Activated naive CD8-positive, alpha-beta T cell treated with anti-CD3 and anti-CD28 coated beads, Interleukin-2, amount 50 U/mL, for 24 hours (primary cell): ENCODE measurements around the gene RAPGEF3.

ENCODE experiments used
- ATAC-seq: fragments of 150-1000 bp; cut with Tn5 transposase; one replicate; pipeline ENCODE4 v1.10.0; 2021
- DNase-seq: peaks from one replicate; pipeline ENCODE4 v3.0.0; 2021
- H3K27ac Mint-ChIP-seq: one replicate; pipeline ENCODE4 v1.8.0; 2021; ENCODE audit warnings: mild to moderate bottlenecking, mixed read lengths
- H3K27me3 Mint-ChIP-seq: one replicate; pipeline ENCODE4 v1.8.0; 2021; ENCODE audit warnings: mixed read lengths
- H3K36me3 Mint-ChIP-seq: one replicate; pipeline ENCODE4 v1.8.0; 2021; ENCODE audit warnings: low read depth, mixed read lengths
- H3K4me1 Mint-ChIP-seq: one replicate; pipeline ENCODE4 v1.8.0; 2021; ENCODE audit warnings: mixed read lengths
- H3K4me3 Mint-ChIP-seq: one replicate; pipeline ENCODE4 v1.8.0; 2021; ENCODE audit warnings: mild to moderate bottlenecking, moderate library complexity, mixed read lengths
- H3K9me3 Mint-ChIP-seq: one replicate; pipeline ENCODE4 v1.8.0; 2021; ENCODE audit warnings: mixed read lengths

The RAPGEF3 gene

GRCh38 chr12:47750229-47750798, 8.4 kb downstream of the RAPGEF3 start:
- no peaks in the 10 kb centered on the region for H3K9me3 Mint-ChIP-seq
- no peaks in the 10 kb centered on the region for H3K27me3 Mint-ChIP-seq
- ATAC-seq, result no peak
- no peaks in the 10 kb centered on the region for H3K36me3 Mint-ChIP-seq
- H3K4me3 Mint-ChIP-seq, result no peak overlapping the region
- DNase-seq, result no peak
- peaks cover 9% of the 10 kb centered on the region for H3K4me1 Mint-ChIP-seq
- H3K27ac Mint-ChIP-seq, result no peak overlapping the region

GRCh38 chr12:47748899-47749298, 9.8 kb downstream of the RAPGEF3 start:
- H3K4me3 Mint-ChIP-seq, result no peak overlapping the region
- no peak overlapping the region for H3K27ac Mint-ChIP-seq
- peaks cover 4% of the 10 kb centered on the region for H3K4me1 Mint-ChIP-seq
- ATAC-seq, result no peak
- peaks cover 4% of the 10 kb centered on the region for H3K27me3 Mint-ChIP-seq
- no peaks in the 10 kb centered on the region for H3K9me3 Mint-ChIP-seq
- DNase-seq, result no peak
- H3K36me3 Mint-ChIP-seq, result no peaks in the 10 kb centered on the region

GRCh38 chr12:47748507-47748828, 10.2 kb downstream of the RAPGEF3 start:
- no peak for ATAC-seq
- Mint-ChIP-seq H3K36me3 (no peaks in the 10 kb centered on the region), H3K4me1 (no peaks in the 10 kb centered on the region)

GRCh38 chr12:47747596-47748506, 10.8 kb downstream of the RAPGEF3 start:
- H3K4me1 Mint-ChIP-seq, result no peaks in the 10 kb centered on the region
- ATAC-seq (no peak), DNase-seq (no peak)
- no peaks in the 10 kb centered on the region for H3K36me3 Mint-ChIP-seq
- H3K27me3 Mint-ChIP-seq, result peaks cover 4% of the 10 kb centered on the region
- no peaks in the 10 kb centered on the region for H3K9me3 Mint-ChIP-seq
- no peak overlapping the region for H3K4me3 Mint-ChIP-seq
- no peak overlapping the region for H3K27ac Mint-ChIP-seq

More at GRCh38 chr12:47748507-47748828, 10.2 kb downstream of the RAPGEF3 start:
- no peak overlapping the region for H3K4me3 Mint-ChIP-seq
- peaks cover 4% of the 10 kb centered on the region for H3K27me3 Mint-ChIP-seq
- no peak for DNase-seq
- no peak overlapping the region for H3K27ac Mint-ChIP-seq
- H3K9me3 Mint-ChIP-seq, result no peaks in the 10 kb centered on the region

GRCh38 chr12:47747126-47747525, 11.6 kb downstream of the RAPGEF3 start:
- ATAC-seq (no peak), DNase-seq (no peak)
- Mint-ChIP-seq H3K27me3 (peaks cover 4% of the 10 kb centered on the region), H3K9me3 (no peaks in the 10 kb centered on the region), H3K4me1 (no peaks in the 10 kb centered on the region), H3K27ac (no peak overlapping the region), H3K4me3 (no peak overlapping the region), H3K36me3 (no peaks in the 10 kb centered on the region)

GRCh38 chr12:47746523-47746922, 12.2 kb downstream of the RAPGEF3 start:
- Mint-ChIP-seq H3K36me3 (no peaks in the 10 kb centered on the region), H3K27ac (no peak overlapping the region), H3K27me3 (peaks cover 4% of the 10 kb centered on the region), H3K4me1 (peaks cover 5% of the 10 kb centered on the region), H3K9me3 (no peaks in the 10 kb centered on the region), H3K4me3 (no peak overlapping the region)
- DNase-seq (no peak), ATAC-seq (no peak)

- peaks cover 10% of the 10 kb centered on the region for H3K4me1 Mint-ChIP-seq
- peaks cover 4% of the 10 kb centered on the region for H3K27me3 Mint-ChIP-seq
- ATAC-seq (no peak), DNase-seq (no peak)
- no peaks in the 10 kb centered on the region for H3K36me3 Mint-ChIP-seq
- H3K4me3 Mint-ChIP-seq, result no peak overlapping the region
- no peak overlapping the region for H3K27ac Mint-ChIP-seq
- no peaks in the 10 kb centered on the region for H3K9me3 Mint-ChIP-seq
Measured at GRCh38 chr12:47746073-47746472, 12.6 kb downstream of the RAPGEF3 start.

GRCh38 chr12:47745485-47746041, 13.1 kb downstream of the RAPGEF3 start:
- Mint-ChIP-seq H3K36me3 (no peaks in the 10 kb centered on the region), H3K27me3 (peaks cover 4% of the 10 kb centered on the region), H3K9me3 (no peaks in the 10 kb centered on the region), H3K27ac (no peak overlapping the region), H3K4me1 (peaks cover 15% of the 10 kb centered on the region), H3K4me3 (no peak overlapping the region)
- ATAC-seq (no peak), DNase-seq (no peak)

GRCh38 chr12:47744778-47745436, 13.8 kb downstream of the RAPGEF3 start:
- Mint-ChIP-seq H3K4me1 (peaks cover 19% of the 10 kb centered on the region), H3K36me3 (no peaks in the 10 kb centered on the region), H3K27ac (no peak overlapping the region), H3K27me3 (peaks cover 4% of the 10 kb centered on the region), H3K9me3 (no peaks in the 10 kb centered on the region), H3K4me3 (no peak overlapping the region)
- no peak for ATAC-seq
- DNase-seq, result no peak

- Mint-ChIP-seq H3K4me1 (peaks cover 24% of the 10 kb centered on the region), H3K27me3 (peaks cover 4% of the 10 kb centered on the region), H3K4me3 (no peak overlapping the region), H3K9me3 (no peaks in the 10 kb centered on the region), H3K27ac (no peak overlapping the region), H3K36me3 (no peaks in the 10 kb centered on the region)
- DNase-seq (peak; percentile 53), ATAC-seq (no peak)
Measured at GRCh38 chr12:47744005-47744651, 14.6 kb downstream of the RAPGEF3 start.

GRCh38 chr12:47743311-47743860, 15.3 kb downstream of the RAPGEF3 start:
- DNase-seq, result no peak
- Mint-ChIP-seq H3K36me3 (no peaks in the 10 kb centered on the region), H3K4me1 (peaks cover 26% of the 10 kb centered on the region), H3K9me3 (no peaks in the 10 kb centered on the region), H3K4me3 (no peak overlapping the region), H3K27ac (no peak overlapping the region), H3K27me3 (peaks cover 4% of the 10 kb centered on the region)
- ATAC-seq, result no peak

- Mint-ChIP-seq H3K27ac (no peak overlapping the region), H3K9me3 (no peaks in the 10 kb centered on the region), H3K36me3 (no peaks in the 10 kb centered on the region)
Measured at GRCh38 chr12:47742253-47742825, 16.3 kb downstream of the RAPGEF3 start.

GRCh38 chr12:47741340-47741703, 17.4 kb downstream of the RAPGEF3 start:
- Mint-ChIP-seq H3K4me3 (no peak overlapping the region), H3K4me1 (peaks cover 26% of the 10 kb centered on the region), H3K27ac (no peak overlapping the region), H3K27me3 (peaks cover 4% of the 10 kb centered on the region), H3K9me3 (no peaks in the 10 kb centered on the region), H3K36me3 (no peaks in the 10 kb centered on the region)
- ATAC-seq, result peak; percentile 50
- peak; percentile 71 for DNase-seq

More at GRCh38 chr12:47742253-47742825, 16.3 kb downstream of the RAPGEF3 start:
- Mint-ChIP-seq H3K27me3 (peaks cover 4% of the 10 kb centered on the region), H3K4me3 (no peak overlapping the region), H3K4me1 (peaks cover 26% of the 10 kb centered on the region)
- ATAC-seq (no peak), DNase-seq (peak; percentile 84)
